Stimulated activated CD4-positive, alpha-beta T cell treated with anti-CD3 and anti-CD28 coated beads, Interleukin-4, amount 100 ng/mL, for 4 hours (primary cell): ENCODE data around the gene TOP1.
A peak's percentile ranks its signal among the peaks of the same experiment; 100 is the strongest.

ENCODE experiments used
- DNase-seq, 2 experiments: peaks; one replicate each; pipeline ENCODE4 v3.0.0-alpha.2; 2020

TOP1 gene

DNA sequence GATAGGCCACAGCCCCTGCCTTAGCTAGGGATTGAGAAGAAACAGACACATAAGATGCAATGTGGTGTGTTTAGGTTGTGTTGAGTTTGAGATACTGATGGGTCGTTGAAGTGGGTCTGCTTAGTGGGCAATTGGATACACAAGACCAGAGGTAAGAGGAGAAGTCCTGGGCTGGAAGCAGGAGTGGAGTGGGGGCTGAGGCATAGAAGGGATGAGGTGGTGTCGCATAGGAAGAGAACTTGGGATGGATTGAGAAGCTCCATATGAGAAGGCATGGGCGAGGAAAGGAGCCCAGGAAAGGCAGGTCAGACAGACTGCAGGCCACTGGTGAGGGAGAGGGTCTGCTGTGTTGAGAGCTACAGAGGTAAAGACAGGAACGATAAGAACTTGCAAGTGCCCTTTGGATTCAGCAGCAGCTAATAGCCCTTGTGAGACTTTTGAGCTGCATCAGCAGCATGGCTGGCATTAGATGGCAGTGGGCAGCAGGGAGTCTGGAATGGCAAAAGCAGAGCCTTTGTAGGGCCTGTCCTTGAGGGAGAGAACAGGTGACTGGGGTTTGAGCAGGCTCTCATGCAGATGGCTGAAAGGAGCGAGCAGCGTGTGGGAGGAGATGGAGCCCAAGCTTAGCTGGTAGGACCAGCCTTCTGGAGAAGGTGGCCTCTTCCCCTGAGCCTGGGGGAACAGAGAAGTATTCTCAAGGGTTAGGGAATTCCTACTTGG is 141.9 kb downstream of the TOP1 start:
- DNase-seq, result no peak

DNA sequence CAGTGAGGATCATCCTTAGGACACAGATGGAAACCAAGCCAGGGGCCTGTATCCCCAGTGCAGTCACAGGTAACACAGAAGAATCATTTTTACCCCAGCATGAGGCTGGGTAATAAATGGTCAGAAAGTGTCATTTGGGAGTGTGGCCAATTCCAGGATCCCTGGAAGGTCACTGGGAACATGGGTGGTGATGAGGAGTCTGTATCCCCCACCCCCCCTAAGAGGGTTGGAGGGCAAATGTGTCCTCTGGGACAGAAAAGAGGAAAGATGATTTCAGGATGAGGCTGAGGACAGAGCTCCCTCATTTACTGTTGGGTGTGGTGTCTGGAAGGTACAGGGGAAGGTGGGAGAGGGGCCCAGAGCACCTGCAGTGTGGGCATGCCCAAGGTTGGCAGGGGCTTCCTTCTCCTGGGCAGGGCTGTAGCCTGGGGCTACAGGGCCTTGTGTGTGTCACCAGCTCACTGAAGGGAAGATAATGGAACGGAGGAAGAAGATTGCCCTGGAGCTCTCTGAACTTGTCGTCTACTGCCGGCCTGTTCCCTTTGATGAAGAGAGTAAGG is 143.2 kb downstream of the TOP1 start:
- DNase-seq, result no peak

DNA sequence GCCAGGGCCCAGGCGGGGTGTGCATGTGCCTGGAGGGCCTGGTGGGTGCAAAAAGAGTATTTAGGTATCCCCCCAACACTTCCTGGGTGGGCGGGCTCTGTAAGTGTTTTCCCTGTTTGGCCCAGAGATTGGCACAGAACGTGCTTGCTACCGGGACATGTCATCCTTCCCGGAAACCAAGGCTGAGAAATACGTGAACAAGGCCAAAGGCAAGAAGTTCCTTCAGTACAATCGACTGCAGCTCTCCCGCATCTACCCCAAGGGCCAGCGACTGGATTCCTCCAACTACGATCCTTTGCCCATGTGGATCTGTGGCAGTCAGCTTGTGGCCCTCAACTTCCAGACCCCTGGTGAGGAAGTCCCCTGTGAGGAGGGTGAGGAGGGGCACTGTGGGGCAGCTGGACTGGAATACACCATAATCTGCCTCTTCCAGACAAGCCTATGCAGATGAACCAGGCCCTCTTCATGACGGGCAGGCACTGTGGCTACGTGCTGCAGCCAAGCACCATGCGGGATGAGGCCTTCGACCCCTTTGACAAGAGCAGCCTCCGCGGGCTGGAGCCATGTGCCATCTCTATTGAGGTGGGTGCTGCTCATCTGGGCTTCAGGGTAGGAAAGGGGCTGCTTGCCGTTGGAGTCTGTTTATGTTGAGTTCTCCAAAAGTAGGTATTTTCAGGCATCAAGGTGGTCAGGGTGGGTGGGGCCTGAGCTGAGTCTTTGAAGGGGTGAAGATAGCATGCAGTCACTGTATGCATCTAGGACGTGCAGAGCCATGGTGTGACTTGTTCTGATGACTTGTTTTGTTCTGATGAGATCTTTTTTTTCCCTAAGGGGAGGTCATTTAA is 143.9 kb downstream of the TOP1 start:
- no peak for DNase-seq

DNA sequence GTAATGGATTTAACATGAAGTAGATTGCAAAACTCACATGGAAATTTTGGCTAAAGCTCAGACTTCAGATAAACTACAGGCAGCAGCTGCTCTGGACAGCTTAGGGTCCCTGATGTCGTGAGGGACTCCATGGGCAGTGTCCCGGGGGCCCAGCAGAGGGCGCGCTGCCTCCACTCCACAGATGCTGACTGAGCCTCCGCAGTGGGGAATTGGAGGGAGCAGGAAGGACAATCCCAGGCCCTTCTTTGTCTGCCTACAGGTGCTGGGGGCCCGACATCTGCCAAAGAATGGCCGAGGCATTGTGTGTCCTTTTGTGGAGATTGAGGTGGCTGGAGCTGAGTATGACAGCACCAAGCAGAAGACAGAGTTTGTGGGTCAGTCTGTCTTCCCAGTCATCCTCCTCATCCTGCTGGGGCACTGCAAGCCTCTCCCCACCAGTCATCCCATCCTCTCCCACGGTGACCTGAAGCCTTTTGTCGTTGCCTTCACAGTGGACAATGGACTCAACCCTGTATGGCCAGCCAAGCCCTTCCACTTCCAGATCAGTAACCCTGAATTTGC is 144.6 kb downstream of the TOP1 start:
- peak; percentile 50 to 72 for DNase-seq

DNA sequence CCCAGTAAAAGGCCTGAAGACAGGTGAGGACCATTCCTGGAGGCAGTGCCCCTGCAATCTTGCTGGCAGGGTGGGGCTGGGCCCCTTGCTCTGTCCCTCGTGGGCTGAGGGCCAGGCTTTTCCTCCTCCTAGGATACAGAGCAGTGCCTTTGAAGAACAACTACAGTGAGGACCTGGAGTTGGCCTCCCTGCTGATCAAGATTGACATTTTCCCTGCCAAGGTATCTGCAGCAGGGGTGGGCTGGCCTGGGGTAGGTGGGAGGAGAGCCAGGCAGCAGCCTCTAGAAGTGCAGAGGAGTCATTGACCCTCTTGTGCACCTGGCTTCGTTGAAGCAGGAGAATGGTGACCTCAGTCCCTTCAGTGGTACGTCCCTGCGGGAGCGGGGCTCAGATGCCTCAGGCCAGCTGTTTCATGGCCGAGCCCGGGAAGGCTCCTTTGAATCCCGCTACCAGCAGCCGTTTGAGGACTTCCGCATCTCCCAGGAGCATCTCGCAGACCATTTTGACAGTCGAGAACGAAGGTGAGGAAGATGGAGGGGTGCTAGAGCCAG is 145.2 kb downstream of the TOP1 start:
- DNase-seq, result no peak
